OCI-LY1 (cell line): ENCODE results near the gene CMTM5.
"Not testable (repeated sequence)": the region's sequence is repeated elsewhere in the genome, so short reads cannot be mapped to it uniquely, and the experiment has no call there.

ENCODE experiments used
- CTCF ChIP-seq: fragments of 200-600 bp; sonication (generic), shearing (Covaris generic); IDR thresholded peaks from 2 replicates; pipeline ENCODE4 v1.5.1; 2017; ENCODE audit warnings: mild to moderate bottlenecking, antibody characterized with exemption, low read length, moderate library complexity, mixed read lengths
- EZH2 ChIP-seq: fragments of 200-600 bp; sonication (generic), shearing (Covaris generic); IDR thresholded peaks from 2 replicates; pipeline ENCODE4 v1.8.0; 2017; ENCODE audit warnings: borderline replicate concordance, mixed run types, mild to moderate bottlenecking, antibody characterized with exemption, low read length, moderate library complexity, mixed read lengths

GRCh38 chr14:23417269-23417668 is 40.4 kb downstream of the CMTM5 start:
- not testable (repeated sequence) for TF ChIP-seq CTCF, EZH2
